ENCODE measurements around the gene MASP2.
"Not testable (repeated sequence)": the region's sequence is repeated elsewhere in the genome, so short reads cannot be mapped to it uniquely, and the experiment has no call there.

Gene MASP2

GRCh38 chr1:10992004-10992403 lies 55.0 kb downstream of the MASP2 start:
- H3K4me3 ChIP-seq (ENCODE audit: insufficient read depth, low read depth, low read length, poor library complexity, severe bottlenecking); H3K4me1 ChIP-seq (ENCODE audit: control insufficient read depth, insufficient read depth, low read length, poor library complexity, severe bottlenecking); H3K27ac ChIP-seq (ENCODE audit: insufficient read depth, low read length, poor library complexity, severe bottlenecking); H3K9me3 ChIP-seq (ENCODE audit: control insufficient read depth, low read length); H3K27me3 ChIP-seq (replicated peaks; ENCODE audit: control insufficient read depth, insufficient read depth, low read length, poor library complexity, severe bottlenecking); H3K36me3 ChIP-seq (ENCODE audit: control insufficient read depth, insufficient read depth, low read length); DNase-seq: not testable (repeated sequence)

- Histone ChIP-seq H3K27ac (ENCODE audit: insufficient read depth, low read length, poor library complexity, severe bottlenecking) (no peak overlapping the region), H3K4me1 (ENCODE audit: control insufficient read depth, insufficient read depth, low read length, poor library complexity, severe bottlenecking) (no peaks in the 10 kb centered on the region), H3K4me3 (ENCODE audit: insufficient read depth, low read depth, low read length, poor library complexity, severe bottlenecking) (no peak overlapping the region), H3K27me3 (replicated peaks; ENCODE audit: control insufficient read depth, insufficient read depth, low read length, poor library complexity, severe bottlenecking) (no peaks in the 10 kb centered on the region), H3K36me3 (ENCODE audit: control insufficient read depth, insufficient read depth, low read length) (no peaks in the 10 kb centered on the region), H3K9me3 (ENCODE audit: control insufficient read depth, low read length) (no peaks in the 10 kb centered on the region)
- no peak for DNase-seq
Observed at GRCh38 chr1:10990828-10991227, 56.2 kb downstream of the MASP2 start.

- not testable (repeated sequence) for H3K36me3 ChIP-seq (ENCODE audit: control insufficient read depth, insufficient read depth, low read length); H3K27me3 ChIP-seq (replicated peaks; ENCODE audit: control insufficient read depth, insufficient read depth, low read length, poor library complexity, severe bottlenecking); H3K4me1 ChIP-seq (ENCODE audit: control insufficient read depth, insufficient read depth, low read length, poor library complexity, severe bottlenecking); H3K4me3 ChIP-seq (ENCODE audit: insufficient read depth, low read depth, low read length, poor library complexity, severe bottlenecking); H3K27ac ChIP-seq (ENCODE audit: insufficient read depth, low read length, poor library complexity, severe bottlenecking); H3K9me3 ChIP-seq (ENCODE audit: control insufficient read depth, low read length); DNase-seq
Observed at GRCh38 chr1:10989920-10990516, 57.0 kb downstream of the MASP2 start.

GRCh38 chr1:10989095-10989494 lies 57.9 kb downstream of the MASP2 start:
- no peak overlapping the region for H3K27ac ChIP-seq (ENCODE audit: insufficient read depth, low read length, poor library complexity, severe bottlenecking)
- H3K27me3 ChIP-seq (replicated peaks; ENCODE audit: control insufficient read depth, insufficient read depth, low read length, poor library complexity, severe bottlenecking), result no peaks in the 10 kb centered on the region
- no peaks in the 10 kb centered on the region for H3K4me1 ChIP-seq (ENCODE audit: control insufficient read depth, insufficient read depth, low read length, poor library complexity, severe bottlenecking)
- no peak for DNase-seq
- no peaks in the 10 kb centered on the region for H3K36me3 ChIP-seq (ENCODE audit: control insufficient read depth, insufficient read depth, low read length)
- H3K4me3 ChIP-seq (ENCODE audit: insufficient read depth, low read depth, low read length, poor library complexity, severe bottlenecking), result no peak overlapping the region
- H3K9me3 ChIP-seq (ENCODE audit: control insufficient read depth, low read length), result no peaks in the 10 kb centered on the region

- Histone ChIP-seq H3K36me3 (ENCODE audit: control insufficient read depth, insufficient read depth, low read length) (no peaks in the 10 kb centered on the region), H3K4me3 (ENCODE audit: insufficient read depth, low read depth, low read length, poor library complexity, severe bottlenecking) (no peak overlapping the region), H3K27ac (ENCODE audit: insufficient read depth, low read length, poor library complexity, severe bottlenecking) (no peak overlapping the region), H3K27me3 (replicated peaks; ENCODE audit: control insufficient read depth, insufficient read depth, low read length, poor library complexity, severe bottlenecking) (no peaks in the 10 kb centered on the region), H3K9me3 (ENCODE audit: control insufficient read depth, low read length) (no peaks in the 10 kb centered on the region), H3K4me1 (ENCODE audit: control insufficient read depth, insufficient read depth, low read length, poor library complexity, severe bottlenecking) (no peaks in the 10 kb centered on the region)
- no peak for DNase-seq
Observed at GRCh38 chr1:10987840-10988417, 59.1 kb downstream of the MASP2 start.

- Histone ChIP-seq H3K4me3 (ENCODE audit: insufficient read depth, low read depth, low read length, poor library complexity, severe bottlenecking) (no peak overlapping the region), H3K36me3 (ENCODE audit: control insufficient read depth, insufficient read depth, low read length) (no peaks in the 10 kb centered on the region), H3K4me1 (ENCODE audit: control insufficient read depth, insufficient read depth, low read length, poor library complexity, severe bottlenecking) (no peaks in the 10 kb centered on the region), H3K27ac (ENCODE audit: insufficient read depth, low read length, poor library complexity, severe bottlenecking) (no peak overlapping the region), H3K9me3 (ENCODE audit: control insufficient read depth, low read length) (no peaks in the 10 kb centered on the region), H3K27me3 (replicated peaks; ENCODE audit: control insufficient read depth, insufficient read depth, low read length, poor library complexity, severe bottlenecking) (no peaks in the 10 kb centered on the region)
- no peak for DNase-seq
Observed at GRCh38 chr1:10986525-10986890, 60.5 kb downstream of the MASP2 start.

GRCh38 chr1:10980841-10981727 lies 66.0 kb downstream of the MASP2 start:
- Histone ChIP-seq H3K27me3 (replicated peaks; ENCODE audit: control insufficient read depth, insufficient read depth, low read length, poor library complexity, severe bottlenecking) (no peaks in the 10 kb centered on the region), H3K27ac (ENCODE audit: insufficient read depth, low read length, poor library complexity, severe bottlenecking) (no peak overlapping the region), H3K4me1 (ENCODE audit: control insufficient read depth, insufficient read depth, low read length, poor library complexity, severe bottlenecking) (no peaks in the 10 kb centered on the region), H3K4me3 (ENCODE audit: insufficient read depth, low read depth, low read length, poor library complexity, severe bottlenecking) (no peak overlapping the region), H3K9me3 (ENCODE audit: control insufficient read depth, low read length) (no peaks in the 10 kb centered on the region), H3K36me3 (ENCODE audit: control insufficient read depth, insufficient read depth, low read length) (no peaks in the 10 kb centered on the region)
- DNase-seq, result no peak

GRCh38 chr1:10980094-10980577 lies 66.9 kb downstream of the MASP2 start:
- no peak overlapping the region for H3K4me3 ChIP-seq (ENCODE audit: insufficient read depth, low read depth, low read length, poor library complexity, severe bottlenecking)
- no peaks in the 10 kb centered on the region for H3K27me3 ChIP-seq (replicated peaks; ENCODE audit: control insufficient read depth, insufficient read depth, low read length, poor library complexity, severe bottlenecking)
- H3K4me1 ChIP-seq (ENCODE audit: control insufficient read depth, insufficient read depth, low read length, poor library complexity, severe bottlenecking), result no peaks in the 10 kb centered on the region
- no peaks in the 10 kb centered on the region for H3K9me3 ChIP-seq (ENCODE audit: control insufficient read depth, low read length)
- no peaks in the 10 kb centered on the region for H3K36me3 ChIP-seq (ENCODE audit: control insufficient read depth, insufficient read depth, low read length)
- H3K27ac ChIP-seq (ENCODE audit: insufficient read depth, low read length, poor library complexity, severe bottlenecking), result no peak overlapping the region
- DNase-seq, result no peak

GRCh38 chr1:10979483-10979920 lies 67.5 kb downstream of the MASP2 start:
- H3K36me3 ChIP-seq (ENCODE audit: control insufficient read depth, insufficient read depth, low read length), result no peaks in the 10 kb centered on the region
- H3K27ac ChIP-seq (ENCODE audit: insufficient read depth, low read length, poor library complexity, severe bottlenecking), result no peak overlapping the region
- no peaks in the 10 kb centered on the region for H3K9me3 ChIP-seq (ENCODE audit: control insufficient read depth, low read length)
- H3K4me1 ChIP-seq (ENCODE audit: control insufficient read depth, insufficient read depth, low read length, poor library complexity, severe bottlenecking), result no peaks in the 10 kb centered on the region
- H3K4me3 ChIP-seq (ENCODE audit: insufficient read depth, low read depth, low read length, poor library complexity, severe bottlenecking), result no peak overlapping the region
- DNase-seq, result no peak
- H3K27me3 ChIP-seq (replicated peaks; ENCODE audit: control insufficient read depth, insufficient read depth, low read length, poor library complexity, severe bottlenecking), result no peaks in the 10 kb centered on the region

- no peak overlapping the region for H3K27ac ChIP-seq (ENCODE audit: insufficient read depth, low read length, poor library complexity, severe bottlenecking)
- no peaks in the 10 kb centered on the region for H3K9me3 ChIP-seq (ENCODE audit: control insufficient read depth, low read length)
- H3K36me3 ChIP-seq (ENCODE audit: control insufficient read depth, insufficient read depth, low read length), result no peaks in the 10 kb centered on the region
- no peaks in the 10 kb centered on the region for H3K27me3 ChIP-seq (replicated peaks; ENCODE audit: control insufficient read depth, insufficient read depth, low read length, poor library complexity, severe bottlenecking)
- no peaks in the 10 kb centered on the region for H3K4me1 ChIP-seq (ENCODE audit: control insufficient read depth, insufficient read depth, low read length, poor library complexity, severe bottlenecking)
- DNase-seq, result no peak
- no peak overlapping the region for H3K4me3 ChIP-seq (ENCODE audit: insufficient read depth, low read depth, low read length, poor library complexity, severe bottlenecking)
Observed at GRCh38 chr1:10978719-10979118, 68.3 kb downstream of the MASP2 start.
